Fibroblast of mammary gland (primary cell): ENCODE results near the gene TOGARAM2.

ENCODE experiments used
- DNase-seq: peaks from one replicate; pipeline ENCODE4 v3.0.0-alpha.2; 2010; ENCODE audit warnings: low read depth
- H3K4me3 ChIP-seq: 2 replicates; pipeline ENCODE4 v1.5.1; 2011; ENCODE audit warnings: low read depth, mild to moderate bottlenecking, low read length, moderate library complexity; ENCODE audit not compliant: control insufficient read depth
- TF ChIP-seq, protein P1 (sequence below): conservative IDR thresholded peaks from 2 replicates; pipeline ENCODE4 v1.5.1; 2011; ENCODE audit warnings: low read depth, low read length, inconsistent platforms; ENCODE audit not compliant: control insufficient read depth, insufficient read depth

TOGARAM2 gene

DNA sequence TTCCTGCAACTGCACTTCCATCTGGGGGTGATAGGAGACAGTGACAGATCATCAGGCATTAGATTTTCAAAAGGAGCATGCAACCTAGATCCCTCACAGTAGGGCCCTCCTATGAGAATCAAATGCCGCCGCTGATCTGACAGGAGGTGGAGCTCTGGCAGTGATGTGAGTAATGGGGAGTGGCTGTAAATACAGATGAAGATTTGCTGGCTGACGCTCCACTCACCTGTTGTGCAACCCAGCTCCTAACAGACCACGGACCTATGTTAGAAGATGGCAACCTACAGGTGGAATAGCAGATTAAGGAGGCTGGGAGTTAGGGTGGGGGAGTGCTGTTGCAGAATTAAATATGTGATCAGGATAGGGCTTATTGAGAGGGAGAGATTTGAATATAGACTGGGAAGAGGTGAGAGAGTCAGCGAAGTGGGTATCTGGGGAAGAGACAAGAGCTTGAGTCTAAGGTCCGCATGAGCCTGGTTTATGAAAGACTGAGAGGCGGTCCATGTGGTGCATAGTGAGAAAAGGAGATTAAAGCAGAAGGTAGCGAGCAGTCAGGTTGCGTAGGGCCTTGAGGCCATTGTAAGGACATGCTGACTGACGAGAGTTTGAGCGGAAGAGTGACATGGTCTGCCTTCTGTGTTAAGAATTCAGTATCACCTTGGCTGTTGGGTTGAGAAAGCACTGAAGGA is 31.3 kb upstream of the TOGARAM2 start:
- TF ChIP-seq, protein P1, sequence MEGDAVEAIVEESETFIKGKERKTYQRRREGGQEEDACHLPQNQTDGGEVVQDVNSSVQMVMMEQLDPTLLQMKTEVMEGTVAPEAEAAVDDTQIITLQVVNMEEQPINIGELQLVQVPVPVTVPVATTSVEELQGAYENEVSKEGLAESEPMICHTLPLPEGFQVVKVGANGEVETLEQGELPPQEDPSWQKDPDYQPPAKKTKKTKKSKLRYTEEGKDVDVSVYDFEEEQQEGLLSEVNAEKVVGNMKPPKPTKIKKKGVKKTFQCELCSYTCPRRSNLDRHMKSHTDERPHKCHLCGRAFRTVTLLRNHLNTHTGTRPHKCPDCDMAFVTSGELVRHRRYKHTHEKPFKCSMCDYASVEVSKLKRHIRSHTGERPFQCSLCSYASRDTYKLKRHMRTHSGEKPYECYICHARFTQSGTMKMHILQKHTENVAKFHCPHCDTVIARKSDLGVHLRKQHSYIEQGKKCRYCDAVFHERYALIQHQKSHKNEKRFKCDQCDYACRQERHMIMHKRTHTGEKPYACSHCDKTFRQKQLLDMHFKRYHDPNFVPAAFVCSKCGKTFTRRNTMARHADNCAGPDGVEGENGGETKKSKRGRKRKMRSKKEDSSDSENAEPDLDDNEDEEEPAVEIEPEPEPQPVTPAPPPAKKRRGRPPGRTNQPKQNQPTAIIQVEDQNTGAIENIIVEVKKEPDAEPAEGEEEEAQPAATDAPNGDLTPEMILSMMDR = no peak
- H3K4me3 ChIP-seq = no peak overlapping the region
- no peak for DNase-seq

DNA sequence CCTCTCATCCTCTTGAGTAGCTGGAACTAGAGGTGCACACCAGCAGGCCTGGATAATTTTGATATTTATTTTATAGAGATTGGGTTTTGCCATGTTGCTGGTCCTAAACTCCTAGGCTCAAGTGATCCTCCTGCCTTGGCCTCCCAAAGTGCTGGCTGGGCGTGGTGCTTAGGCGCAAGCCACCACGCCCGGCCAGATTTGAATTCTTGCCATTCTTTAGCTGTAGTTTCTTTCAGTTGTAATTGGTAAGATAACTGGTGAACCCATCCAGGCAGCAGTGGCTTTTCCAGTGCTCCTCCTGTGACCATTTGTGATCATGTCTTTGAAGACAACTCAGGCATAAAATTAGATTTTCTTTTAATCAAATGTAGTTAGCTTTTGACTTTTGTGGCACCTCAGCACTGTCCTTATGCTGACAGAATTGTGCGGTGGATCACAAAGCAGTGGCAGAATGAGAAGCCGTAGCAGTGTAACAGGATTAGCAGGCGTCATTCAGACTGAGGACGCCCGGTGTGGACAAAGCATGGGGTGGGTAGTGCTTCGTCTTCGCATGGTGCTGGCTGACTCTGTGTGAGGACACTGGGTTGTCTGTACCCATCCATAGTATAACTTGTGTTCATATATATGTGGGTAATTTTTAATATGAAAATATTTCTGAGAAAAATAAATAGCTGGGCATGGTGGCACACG is 30.0 kb upstream of the TOGARAM2 start:
- no peak for DNase-seq
- H3K4me3 ChIP-seq = no peak overlapping the region
- TF ChIP-seq, protein P1 = no peak

DNA sequence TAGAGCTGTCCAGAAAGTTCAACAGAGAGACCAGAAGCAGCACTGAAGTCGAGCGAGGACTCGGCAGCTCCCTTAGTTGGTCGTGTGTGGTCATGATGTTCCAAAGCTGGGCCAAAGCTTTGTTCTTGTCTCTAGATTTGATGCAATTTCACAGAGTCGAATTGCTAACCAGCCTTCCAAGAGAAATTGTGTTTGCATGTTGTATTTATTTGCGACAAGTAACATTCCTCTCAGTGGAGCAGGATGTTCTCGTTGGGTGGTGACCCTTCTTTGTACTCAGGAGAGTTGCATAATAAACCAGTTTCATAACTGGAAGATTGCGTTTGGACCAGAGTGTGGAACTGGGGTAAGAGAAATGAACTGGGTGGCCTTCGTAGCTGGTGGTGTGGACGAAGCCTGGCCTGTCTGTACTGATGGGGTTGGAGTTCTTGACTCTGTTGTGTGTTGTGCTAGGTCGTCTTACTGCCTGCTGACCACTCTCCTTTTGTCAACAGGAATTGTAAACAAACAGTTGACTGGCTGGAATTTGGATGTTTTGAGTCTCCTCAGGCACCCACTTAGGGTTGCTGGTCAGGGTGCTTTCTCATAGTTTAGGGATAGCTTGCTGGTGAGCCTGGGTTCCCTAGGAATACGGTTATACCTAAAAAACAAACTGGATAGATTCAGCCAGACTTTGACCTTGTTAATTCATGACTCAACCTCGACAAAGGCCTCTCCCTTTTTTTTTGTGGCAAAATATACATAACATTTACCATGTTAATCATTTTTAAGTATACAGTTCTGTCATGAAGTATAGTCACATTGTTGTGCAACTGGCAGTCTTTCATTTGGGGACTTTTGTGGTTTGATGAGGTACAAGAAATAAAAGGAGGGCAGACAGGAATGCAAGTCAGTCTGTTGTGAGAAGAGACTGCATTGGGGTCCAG is 28.9 kb upstream of the TOGARAM2 start:
- TF ChIP-seq, protein P1 = no peak
- no peak overlapping the region for H3K4me3 ChIP-seq
- peak; percentile 78 for DNase-seq

DNA sequence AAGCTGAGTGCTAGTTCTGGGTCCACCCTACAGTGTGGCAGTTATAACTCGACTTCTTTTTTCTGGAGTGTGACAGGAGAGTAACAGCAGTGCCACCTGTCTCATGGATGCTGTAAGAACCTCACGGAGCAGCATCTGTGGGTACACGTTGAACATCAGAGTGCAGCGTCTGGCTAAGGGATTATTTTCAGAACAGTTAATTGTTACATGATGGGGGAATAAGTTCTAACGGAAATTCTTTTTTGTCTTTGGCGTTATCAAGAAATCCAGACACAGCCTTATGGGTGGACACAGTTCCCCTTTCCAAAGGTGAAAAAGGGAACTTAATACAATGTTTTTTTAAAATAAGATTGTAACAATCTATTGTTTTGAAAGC is 28.3 kb upstream of the TOGARAM2 start:
- TF ChIP-seq, protein P1 = no peak
- no peak for DNase-seq
- no peak overlapping the region for H3K4me3 ChIP-seq

DNA sequence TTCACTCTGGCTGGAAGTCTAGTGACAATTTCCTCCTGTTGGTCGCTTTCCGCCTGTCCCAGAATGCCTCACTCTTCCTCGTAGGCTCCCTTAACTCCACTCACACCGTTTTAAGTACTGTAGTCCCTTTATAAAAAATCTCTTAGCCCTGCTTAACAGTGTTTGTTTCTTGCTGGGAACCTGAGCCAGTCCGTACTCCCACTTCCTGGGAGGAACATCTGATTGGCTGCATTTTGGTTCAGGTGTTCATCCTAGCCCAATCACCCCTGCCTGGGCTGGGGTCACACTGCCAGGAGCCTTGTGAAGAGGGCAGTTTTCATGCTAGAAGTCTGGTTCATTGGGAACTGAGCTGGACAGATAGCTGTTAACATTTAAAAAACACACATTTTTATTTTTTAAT is 25.6 kb upstream of the TOGARAM2 start:
- H3K4me3 ChIP-seq = no peak overlapping the region
- TF ChIP-seq, protein P1 = no peak
- DNase-seq = no peak

DNA sequence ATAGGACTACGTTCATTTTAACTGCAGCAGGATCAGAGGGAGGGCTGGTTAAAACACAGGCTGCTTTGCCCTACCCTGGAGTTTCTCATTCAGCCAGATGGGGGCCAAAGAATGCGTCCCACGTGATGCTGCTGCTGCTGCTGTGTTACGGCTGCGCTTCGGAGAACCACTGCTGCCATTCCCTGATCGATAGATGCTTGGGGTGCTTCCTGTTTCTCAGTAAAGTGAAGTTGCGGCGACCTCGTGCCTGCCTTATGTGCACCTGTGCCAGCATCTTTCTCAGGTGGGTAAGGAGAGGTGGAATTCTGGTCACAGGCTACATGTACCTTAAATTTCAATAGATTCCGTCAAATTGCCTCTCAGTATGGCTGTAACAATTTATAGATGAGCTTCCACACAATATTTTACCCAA is 24.7 kb upstream of the TOGARAM2 start:
- H3K4me3 ChIP-seq = peak overlapping the region; percentile 10
- TF ChIP-seq, protein P1 = peak; percentile 43
- DNase-seq = peak; percentile 41
